Esophagus muscularis mucosa (tissue), 4 donors: Measurements from ENCODE around the gene CNOT4. TPM values are rescaled to one million over a fixed set of nuclear protein-coding genes. Genes with fewer than 3 reads are reported as not detected.
"Not testable (repeated sequence)": the region's sequence is repeated elsewhere in the genome, so short reads cannot be mapped to it uniquely, and the experiment has no call there.

Source experiments
- DNase-seq: peaks from one replicate; pipeline ENCODE4 v3.0.0-alpha.2; 2017; ENCODE audit errors: extremely low spot score
- H3K27ac ChIP-seq, 4 donors: fragments of 200-600 bp; sonication (generic); replicated peaks in 1 of 4; 1 replicate in 3 of 4; 2 replicates in 1 of 4; pipeline ENCODE4 v1.5.1; 2016 to 2019; ENCODE audit warnings: mild to moderate bottlenecking in 1 of 4
- H3K27me3 ChIP-seq, 4 donors: fragments of 200-600 bp; sonication (generic); one replicate each; pipeline versions ENCODE4 v1.5.1 to v1.6.0; 2016 to 2019
- H3K36me3 ChIP-seq, 4 donors: fragments of 200-600 bp; sonication (generic); one replicate each; pipeline ENCODE4 v1.5.1; 2016 to 2019
- H3K4me1 ChIP-seq, 4 donors: fragments of 200-600 bp; sonication (generic); one replicate each; pipeline ENCODE4 v1.5.1; 2016 to 2019
- H3K4me3 ChIP-seq, 4 donors: fragments of 200-600 bp; sonication (generic); 1 replicate in 2 of 4; 2 replicates in 2 of 4; pipeline ENCODE4 v1.5.1; 2016 to 2019; ENCODE audit warnings: mild to moderate bottlenecking in 4 of 4, moderate library complexity in 1 of 4
- H3K9me3 ChIP-seq, 4 donors: fragments of 200-600 bp; sonication (generic); 1 replicate in 3 of 4; 2 replicates in 1 of 4; pipeline ENCODE4 v1.5.1; 2016 to 2019
- EP300 ChIP-seq: sonication (generic); formaldehyde crosslinking; IDR thresholded peaks from one replicate; pipeline ENCODE4 v1.6.1; 2017; ENCODE audit warnings: antibody characterized with exemption
- POLR2A ChIP-seq: fragments of 450-650 bp; IDR thresholded peaks from one replicate; pipeline ENCODE4 v1.6.1; 2017; ENCODE audit warnings: antibody characterized with exemption, moderate library complexity, mild to moderate bottlenecking, low read depth
- POLR2AphosphoS5 ChIP-seq, 2 donors: sonication (generic); formaldehyde crosslinking; IDR thresholded peaks; one replicate each; pipeline ENCODE4 v1.6.1; 2017; ENCODE audit warnings: antibody characterized with exemption in 2 of 2
- WGBS: methylation state at CpG from one replicate; pipeline ENCODE4 v1.1.5; 2018; 5-methylcytosine and 5-hydroxymethylcytosine counted together
- intact Hi-C: fragments of 100-400 bp; cut with DNase I; formaldehyde crosslinking; loops from one replicate; pipeline ENCODE4 v1.15.1; 2023
- total RNA-seq, 4 donors: library from RNA; depleted of rRNA; stranded (reverse); fragments of >200 nt; gene quantifications; one replicate each; pipeline versions ENCODE4 v1.1.0 to v1.2.1, GENCODE V29; 2016
- TF ChIP-seq, protein P1 (sequence below), 3 experiments: fragments of 200-600 bp in 2 of 3; fragments of 450-650 bp in 1 of 3; sonication (generic) in 2 of 3; IDR thresholded peaks; one replicate each; pipeline ENCODE4 v1.5.1; 2017 to 2019; ENCODE audit warnings: antibody characterized with exemption in 3 of 3, mild to moderate bottlenecking in 2 of 3, moderate library complexity in 1 of 3

CNOT4 gene
- total RNA-seq, 4 donors from 2014 or later: 18.6 to 28.7 (median 26.4) TPM

DNA sequence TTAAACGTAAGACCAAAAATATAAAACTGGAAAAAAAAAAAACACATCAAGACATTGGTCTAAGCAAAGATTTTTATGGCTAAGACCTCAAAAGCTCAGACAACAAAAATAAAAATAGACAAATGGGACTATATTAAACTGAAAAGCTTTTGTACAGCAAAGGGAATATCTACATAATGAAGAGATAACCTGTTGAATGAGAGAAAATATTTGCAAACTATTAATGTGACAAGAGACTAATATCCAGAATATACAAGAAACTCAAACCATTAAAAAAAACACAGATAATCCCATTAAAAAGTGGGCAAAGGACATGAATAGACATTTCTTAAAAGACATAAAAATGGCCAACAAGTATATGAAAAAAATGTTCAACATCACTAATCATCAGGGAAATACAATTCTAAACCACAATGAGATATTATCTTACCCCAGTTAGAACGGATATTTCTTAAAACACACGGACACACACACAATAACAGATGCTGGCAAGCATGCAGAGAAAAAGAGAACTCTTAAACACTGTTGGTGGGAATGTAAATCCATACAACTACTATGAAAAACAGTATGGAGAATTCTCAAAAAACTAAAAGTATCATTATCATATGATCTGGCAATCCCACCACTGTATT lies 28.8 kb downstream of the CNOT4 start:
- Histone ChIP-seq H3K4me3 (no peak overlapping the region), H3K27ac (no peak overlapping the region), H3K27me3 (no peaks in the 10 kb centered on the region), H3K36me3 (peaks cover 0 to 6% (median 0%) of the 10 kb centered on the region in 4 donors), H3K9me3 (no peaks in the 10 kb centered on the region), H3K4me1 (peaks cover 0 to 12% (median 3%) of the 10 kb centered on the region in 4 donors)
- no peak for TF ChIP-seq POLR2AphosphoS5 (IDR thresholded peaks at IDR 0.05)
- no peak for TF ChIP-seq POLR2A
- TF ChIP-seq, protein P1, sequence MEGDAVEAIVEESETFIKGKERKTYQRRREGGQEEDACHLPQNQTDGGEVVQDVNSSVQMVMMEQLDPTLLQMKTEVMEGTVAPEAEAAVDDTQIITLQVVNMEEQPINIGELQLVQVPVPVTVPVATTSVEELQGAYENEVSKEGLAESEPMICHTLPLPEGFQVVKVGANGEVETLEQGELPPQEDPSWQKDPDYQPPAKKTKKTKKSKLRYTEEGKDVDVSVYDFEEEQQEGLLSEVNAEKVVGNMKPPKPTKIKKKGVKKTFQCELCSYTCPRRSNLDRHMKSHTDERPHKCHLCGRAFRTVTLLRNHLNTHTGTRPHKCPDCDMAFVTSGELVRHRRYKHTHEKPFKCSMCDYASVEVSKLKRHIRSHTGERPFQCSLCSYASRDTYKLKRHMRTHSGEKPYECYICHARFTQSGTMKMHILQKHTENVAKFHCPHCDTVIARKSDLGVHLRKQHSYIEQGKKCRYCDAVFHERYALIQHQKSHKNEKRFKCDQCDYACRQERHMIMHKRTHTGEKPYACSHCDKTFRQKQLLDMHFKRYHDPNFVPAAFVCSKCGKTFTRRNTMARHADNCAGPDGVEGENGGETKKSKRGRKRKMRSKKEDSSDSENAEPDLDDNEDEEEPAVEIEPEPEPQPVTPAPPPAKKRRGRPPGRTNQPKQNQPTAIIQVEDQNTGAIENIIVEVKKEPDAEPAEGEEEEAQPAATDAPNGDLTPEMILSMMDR (IDR thresholded peaks at IDR 0.05): no peak
- no peak for TF ChIP-seq EP300
- 63% methylated on average over 3 of the region's 3 CpGs for WGBS
- no peak for DNase-seq
- intact Hi-C loops: no loop called here

DNA sequence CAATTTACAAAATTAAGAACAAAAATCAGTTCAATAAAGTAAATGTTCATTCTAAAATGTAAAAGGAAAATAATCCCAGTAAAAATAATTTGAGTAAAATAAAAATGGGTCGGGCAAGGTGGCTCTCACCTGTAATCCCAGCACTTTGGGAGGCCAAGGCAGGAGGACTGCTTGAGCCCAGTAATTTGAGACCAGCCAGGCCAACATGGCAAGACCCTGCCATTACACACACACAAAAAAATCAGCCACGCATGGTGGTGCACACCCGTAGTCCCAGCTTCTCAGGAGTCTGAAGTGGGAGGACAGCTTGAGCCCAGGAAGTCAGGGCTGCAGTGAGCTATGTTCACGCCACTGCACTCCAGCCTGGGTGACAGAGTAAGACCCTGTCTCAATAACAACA lies 34.4 kb downstream of the CNOT4 start:
- H3K4me3 ChIP-seq: no peak overlapping the region
- TF ChIP-seq POLR2A (no peak), POLR2AphosphoS5 (IDR thresholded peaks at IDR 0.05) (no peak), EP300 (no peak)
- TF ChIP-seq, protein P1 (IDR thresholded peaks at IDR 0.05): no peak
- no peaks in the 10 kb centered on the region for H3K36me3 ChIP-seq
- intact Hi-C loops: no loop called here
- H3K27me3 ChIP-seq: no peaks in the 10 kb centered on the region
- H3K4me1 ChIP-seq: no peaks in the 10 kb centered on the region
- no peaks in the 10 kb centered on the region for H3K9me3 ChIP-seq
- H3K27ac ChIP-seq: no peak overlapping the region
- 98% methylated on average over 4 of the region's 4 CpGs for WGBS
- DNase-seq: no peak

DNA sequence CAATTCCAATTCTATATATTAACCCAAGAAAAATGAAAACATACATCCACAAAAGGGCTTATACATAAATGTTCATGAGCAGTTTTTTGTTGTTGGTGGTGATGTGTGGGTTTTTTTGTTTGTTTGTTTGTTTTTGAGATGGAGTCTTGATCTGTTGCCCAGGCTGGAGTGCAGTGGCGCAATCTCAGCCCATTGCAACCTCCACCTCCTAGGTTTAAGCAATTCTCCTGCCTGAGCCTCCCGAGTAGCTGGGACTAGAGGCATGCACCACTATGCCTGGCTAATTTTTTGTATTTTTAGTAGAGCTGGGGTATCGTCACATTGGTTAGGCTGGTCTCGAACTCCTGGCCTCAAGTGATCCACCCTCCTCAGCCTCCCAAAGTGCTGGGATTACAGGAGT lies 40.2 kb downstream of the CNOT4 start:
- H3K27ac ChIP-seq, H3K9me3 ChIP-seq, intact Hi-C loops, DNase-seq, H3K4me3 ChIP-seq, H3K27me3 ChIP-seq, H3K4me1 ChIP-seq, H3K36me3 ChIP-seq: not testable (repeated sequence)
- 100% methylated on average over 3 of the region's 4 CpGs for WGBS

DNA sequence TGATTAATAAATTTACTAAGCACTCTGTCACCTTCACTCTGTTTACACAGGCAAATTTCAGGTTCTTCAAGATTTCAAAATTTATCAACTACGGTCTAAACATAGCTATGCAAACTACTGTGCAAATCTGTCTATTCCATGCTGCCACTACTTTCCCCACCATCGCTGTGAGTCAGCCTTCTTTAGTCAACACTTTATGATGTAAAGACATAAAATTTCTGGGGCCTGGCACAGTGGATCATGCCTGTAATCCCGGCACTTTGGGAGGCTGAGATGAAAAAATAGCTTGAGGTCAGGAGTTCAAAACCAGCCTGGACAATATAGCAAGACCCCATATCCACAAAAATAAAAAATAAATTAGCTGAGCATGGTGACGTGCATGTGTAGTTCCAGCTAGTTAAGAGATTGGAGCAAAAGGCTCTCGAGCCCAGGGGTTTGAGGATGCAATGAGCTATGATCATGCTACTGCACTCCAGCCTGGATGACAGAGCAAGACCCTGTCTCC lies 42.6 kb downstream of the CNOT4 start:
- no peaks in the 10 kb centered on the region for H3K9me3 ChIP-seq
- DNase-seq: no peak
- intact Hi-C loops: no loop called here
- H3K36me3 ChIP-seq: no peaks in the 10 kb centered on the region
- no peaks in the 10 kb centered on the region for H3K4me1 ChIP-seq
- H3K27me3 ChIP-seq: no peaks in the 10 kb centered on the region
- no peak overlapping the region for H3K4me3 ChIP-seq
- 91% methylated on average over 5 of the region's 5 CpGs for WGBS
- H3K27ac ChIP-seq: no peak overlapping the region
- TF ChIP-seq, protein P1 (IDR thresholded peaks at IDR 0.05): no peak
- TF ChIP-seq POLR2AphosphoS5 (IDR thresholded peaks at IDR 0.05) (no peak), POLR2A (no peak), EP300 (no peak)

DNA sequence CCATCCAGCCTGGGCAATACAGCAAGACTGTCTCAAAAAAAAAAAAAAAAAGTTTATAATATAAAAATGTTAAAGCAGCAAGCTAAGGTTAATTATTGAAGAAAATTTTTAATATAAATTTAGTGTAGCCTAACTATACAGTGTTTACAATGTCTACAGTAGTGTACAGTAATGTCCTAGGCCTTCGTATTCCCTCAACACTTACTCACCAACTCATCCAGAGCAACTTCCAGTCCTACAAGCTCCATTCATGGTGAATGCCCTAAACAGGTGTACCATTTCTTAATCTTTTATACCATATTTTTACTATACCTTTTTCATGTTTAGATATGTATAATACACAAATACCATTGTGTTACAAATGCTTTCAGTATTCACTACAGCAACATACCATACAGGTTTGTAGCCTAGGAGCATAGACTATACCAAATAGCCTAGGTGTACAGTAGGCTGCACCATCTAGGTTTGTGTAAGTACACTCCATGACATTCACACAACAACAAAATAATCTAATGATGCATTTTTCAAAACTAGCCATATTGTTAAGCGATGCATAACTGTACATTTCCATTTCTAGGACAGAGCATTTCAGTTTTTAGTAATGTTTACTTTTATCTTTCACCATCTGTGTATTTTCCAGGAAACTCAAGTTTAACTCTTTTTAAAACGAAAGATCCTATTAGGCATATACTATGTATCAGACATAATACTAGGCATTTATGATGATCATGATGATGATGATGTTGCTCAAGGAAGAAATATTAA lies 43.3 kb downstream of the CNOT4 start:
- 88% methylated on average over 3 of the region's 3 CpGs for WGBS
- Histone ChIP-seq H3K4me1 (no peaks in the 10 kb centered on the region), H3K36me3 (no peaks in the 10 kb centered on the region), H3K4me3 (no peak overlapping the region), H3K27me3 (no peaks in the 10 kb centered on the region), H3K27ac (no peak overlapping the region), H3K9me3 (no peaks in the 10 kb centered on the region)
- intact Hi-C loops: no loop called here
- no peak for TF ChIP-seq EP300
- TF ChIP-seq, protein P1 (IDR thresholded peaks at IDR 0.05): no peak
- TF ChIP-seq POLR2A: no peak
- no peak for TF ChIP-seq POLR2AphosphoS5 (IDR thresholded peaks at IDR 0.05)
- DNase-seq: no peak
